Activated CD8-positive, alpha-beta T cell treated with anti-CD3 and anti-CD28 coated beads for 36 hours (primary cell): ENCODE results near the gene SEMA4D. TPM values are rescaled to one million over a fixed set of nuclear protein-coding genes. Genes with fewer than 3 reads are reported as not detected.

Experiments
- ATAC-seq: fragments of 200-7000 bp; cut with Tn5 transposase; one replicate; pipeline ENCODE4 v1.10.0; 2021; ENCODE audit warnings: mild to moderate bottlenecking, moderate library complexity
- CTCF ChIA-PET: fragments of 350-600 bp; sonication (Branson Sonifier 250); formaldehyde crosslinking; loops from one replicate; lab custom pipeline; 2021; ENCODE audit warnings: antibody characterized with exemption; lab: Charles Lee
- POLR2A ChIA-PET: fragments of 350-600 bp; sonication (Branson Sonifier 250); formaldehyde crosslinking; loops from one replicate; lab custom pipeline; 2021; ENCODE audit warnings: antibody characterized with exemption; lab: Charles Lee
- DNase-seq: peaks from one replicate; pipeline ENCODE4 v3.0.0-alpha.2; 2020
- H3K27ac Mint-ChIP-seq: one replicate; pipeline ENCODE4 v1.8.0; 2021; ENCODE audit warnings: mild to moderate bottlenecking, mixed read lengths
- H3K27me3 Mint-ChIP-seq: one replicate; pipeline ENCODE4 v1.8.0; 2021; ENCODE audit warnings: mixed read lengths
- H3K36me3 Mint-ChIP-seq: one replicate; pipeline ENCODE4 v1.8.0; 2021; ENCODE audit warnings: low read depth, mixed read lengths
- H3K4me1 Mint-ChIP-seq: one replicate; pipeline ENCODE4 v1.8.0; 2021; ENCODE audit warnings: low read depth, mixed read lengths
- H3K4me3 Mint-ChIP-seq: one replicate; pipeline ENCODE4 v1.8.0; 2021; ENCODE audit warnings: mild to moderate bottlenecking, moderate library complexity, mixed read lengths
- H3K9me3 Mint-ChIP-seq: one replicate; pipeline ENCODE4 v1.8.0; 2021; ENCODE audit warnings: mixed read lengths
- intact Hi-C: fragments of 100-400 bp; cut with micrococcal nuclease; formaldehyde crosslinking; loops from one replicate; pipeline ENCODE4 v1.10.0; 2022
- total RNA-seq, 2 experiments: library from RNA; stranded (reverse); gene quantifications; one replicate each; pipeline ENCODE4 v1.2.3, GENCODE V29; 2021
- TF ChIP-seq, protein P1 (sequence below): fragments of 200-600 bp; IDR thresholded peaks from one replicate; pipeline ENCODE4 v1.8.0; 2022; ENCODE audit warnings: antibody characterized with exemption, mild to moderate bottlenecking

The SEMA4D gene
- total RNA-seq, 2 experiments from 2014 or later: 290 to 317 TPM

DNA sequence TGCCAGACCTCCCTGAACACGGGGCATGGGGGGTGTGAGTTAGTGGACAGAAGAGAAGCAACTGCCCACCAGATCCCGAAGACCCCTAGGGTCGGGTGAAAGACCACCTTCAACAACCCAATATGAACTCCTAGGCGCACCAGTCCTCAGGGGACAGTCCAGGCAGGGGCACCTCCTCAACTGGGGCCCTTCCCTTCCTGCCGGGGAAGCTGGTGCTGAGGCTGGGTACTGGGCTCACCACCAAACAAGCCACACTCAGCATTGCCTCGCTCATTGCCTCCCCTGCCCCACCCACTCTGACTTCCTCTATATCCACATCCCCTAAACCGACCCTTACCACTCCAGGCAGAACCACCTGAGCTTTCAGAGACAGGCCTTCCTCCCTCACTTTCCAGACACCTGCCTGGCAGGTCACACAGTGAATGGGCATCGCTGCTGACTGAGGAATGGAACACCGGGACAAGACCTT, 42.5 kb downstream of the SEMA4D start:
- ChIA-PET POLR2A (interaction anchor here (1.2 to 5.0 kb wide), 8 partner anchors 10 to 144 kb away, joined by 3 to 33 read pairs (median 8); partner anchors contain the start of gene CKS2), CTCF (interaction anchor here (0.9 to 2.4 kb wide), 7 partner anchors 10 to 94 kb away, joined by 3 to 12 read pairs (median 7); no protein-coding TSS in a partner anchor)
- TF ChIP-seq, protein P1, sequence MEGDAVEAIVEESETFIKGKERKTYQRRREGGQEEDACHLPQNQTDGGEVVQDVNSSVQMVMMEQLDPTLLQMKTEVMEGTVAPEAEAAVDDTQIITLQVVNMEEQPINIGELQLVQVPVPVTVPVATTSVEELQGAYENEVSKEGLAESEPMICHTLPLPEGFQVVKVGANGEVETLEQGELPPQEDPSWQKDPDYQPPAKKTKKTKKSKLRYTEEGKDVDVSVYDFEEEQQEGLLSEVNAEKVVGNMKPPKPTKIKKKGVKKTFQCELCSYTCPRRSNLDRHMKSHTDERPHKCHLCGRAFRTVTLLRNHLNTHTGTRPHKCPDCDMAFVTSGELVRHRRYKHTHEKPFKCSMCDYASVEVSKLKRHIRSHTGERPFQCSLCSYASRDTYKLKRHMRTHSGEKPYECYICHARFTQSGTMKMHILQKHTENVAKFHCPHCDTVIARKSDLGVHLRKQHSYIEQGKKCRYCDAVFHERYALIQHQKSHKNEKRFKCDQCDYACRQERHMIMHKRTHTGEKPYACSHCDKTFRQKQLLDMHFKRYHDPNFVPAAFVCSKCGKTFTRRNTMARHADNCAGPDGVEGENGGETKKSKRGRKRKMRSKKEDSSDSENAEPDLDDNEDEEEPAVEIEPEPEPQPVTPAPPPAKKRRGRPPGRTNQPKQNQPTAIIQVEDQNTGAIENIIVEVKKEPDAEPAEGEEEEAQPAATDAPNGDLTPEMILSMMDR: no peak
- Mint-ChIP-seq H3K9me3 (no peaks in the 10 kb centered on the region), H3K27ac (peak overlapping the region; percentile 95), H3K4me1 (peaks cover 94% of the 10 kb centered on the region), H3K4me3 (peak overlapping the region; percentile 62), H3K36me3 (peaks cover 82% of the 10 kb centered on the region), H3K27me3 (no peaks in the 10 kb centered on the region)
- intact Hi-C loops: no loop called here
- ATAC-seq (peak; percentile 10), DNase-seq (peak; percentile 55)

DNA sequence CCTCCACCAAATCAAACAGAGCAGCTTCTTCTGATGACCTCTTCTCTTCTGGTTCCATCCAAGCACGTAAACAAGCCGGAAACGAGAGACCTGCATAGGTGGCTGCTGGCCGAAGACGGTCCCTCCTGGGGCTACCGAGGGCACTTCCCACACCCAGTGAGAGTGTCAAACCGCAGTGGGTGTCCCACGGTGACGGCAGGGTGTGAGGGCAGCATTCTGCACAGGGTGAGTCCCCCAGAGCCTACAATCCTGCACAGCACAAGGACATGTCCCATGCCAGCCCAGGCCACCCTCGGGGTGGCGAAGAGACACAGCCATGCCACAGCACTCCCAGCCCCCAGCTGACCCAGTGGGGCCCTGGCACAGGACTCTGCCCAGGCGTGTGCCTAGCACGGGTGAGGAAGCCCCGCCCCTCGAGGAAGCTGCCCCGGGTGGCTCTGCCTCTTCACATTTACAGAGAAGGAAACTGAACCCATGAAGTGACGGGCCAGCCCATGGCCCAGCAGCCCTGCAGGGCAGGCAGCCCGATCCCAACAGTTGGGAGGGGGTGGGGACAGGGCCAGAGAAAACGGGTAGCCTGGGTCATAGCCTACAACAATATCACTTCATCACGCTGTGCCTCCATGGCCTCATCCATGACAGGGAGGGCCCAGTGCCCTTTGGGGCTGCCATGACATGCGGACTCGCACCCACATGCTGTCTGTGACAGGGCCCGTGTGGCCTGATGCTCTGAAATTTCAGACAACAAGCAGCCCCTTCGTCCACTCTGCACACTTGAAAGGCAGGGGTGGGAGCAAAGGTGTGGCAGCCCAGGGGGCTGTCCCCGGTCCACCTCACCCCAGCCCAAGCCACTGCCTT, 43.2 kb downstream of the SEMA4D start:
- CTCF ChIA-PET: interaction anchor here (1.0 to 2.2 kb wide), 3 partner anchors 14 to 94 kb away, joined by 3 to 10 read pairs (median 4); no protein-coding TSS in a partner anchor
- DNase-seq: no peak
- no peak for ATAC-seq
- no peaks in the 10 kb centered on the region for H3K27me3 Mint-ChIP-seq
- peak overlapping the region; percentile 95 for H3K27ac Mint-ChIP-seq
- TF ChIP-seq, protein P1: no peak
- H3K9me3 Mint-ChIP-seq: no peaks in the 10 kb centered on the region
- POLR2A ChIA-PET: interaction anchor here (1.0 to 5.0 kb wide), 6 partner anchors 9 to 144 kb away, joined by 3 to 33 read pairs (median 4); partner anchors contain the start of gene CKS2
- H3K4me1 Mint-ChIP-seq: peaks cover 94% of the 10 kb centered on the region
- intact Hi-C loops: no loop called here
- H3K4me3 Mint-ChIP-seq: peak overlapping the region; percentile 62
- H3K36me3 Mint-ChIP-seq: peaks cover 78% of the 10 kb centered on the region

DNA sequence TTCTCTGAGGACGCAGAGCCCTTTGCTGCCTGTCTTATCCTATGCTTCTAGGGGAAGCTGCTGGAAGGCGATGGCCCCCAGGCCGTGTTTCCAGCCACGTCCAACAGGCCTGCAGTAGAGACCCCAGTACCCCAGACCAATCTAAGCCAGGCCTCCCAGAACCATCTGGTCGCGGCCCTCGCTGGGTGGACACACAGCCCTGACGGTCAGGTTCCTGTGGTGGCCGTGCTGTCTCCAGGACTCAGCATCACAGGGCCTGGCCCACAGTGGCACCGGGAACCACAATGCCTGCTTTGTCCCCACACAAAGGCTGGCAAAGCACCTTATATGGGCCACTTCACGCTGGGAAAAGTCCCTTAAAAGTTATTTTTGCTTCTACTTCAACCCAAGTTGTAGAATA, 44.5 kb downstream of the SEMA4D start:
- DNase-seq (no peak), ATAC-seq (no peak)
- no peaks in the 10 kb centered on the region for H3K9me3 Mint-ChIP-seq
- H3K27me3 Mint-ChIP-seq: no peaks in the 10 kb centered on the region
- intact Hi-C loops: no loop called here
- ChIA-PET CTCF (interaction anchor here (1.2 to 1.6 kb wide), 3 partner anchors 12 to 95 kb away, joined by 4 to 7 read pairs (median 6); no protein-coding TSS in a partner anchor), POLR2A (interaction anchor here (1.0 to 5.0 kb wide), 3 partner anchors 13 to 34 kb away, joined by 3 to 33 read pairs (median 4); no protein-coding TSS in a partner anchor)
- H3K27ac Mint-ChIP-seq: peak overlapping the region; percentile 95
- H3K36me3 Mint-ChIP-seq: peaks cover 83% of the 10 kb centered on the region
- no peak overlapping the region for H3K4me3 Mint-ChIP-seq
- TF ChIP-seq, protein P1: no peak
- peaks cover 94% of the 10 kb centered on the region for H3K4me1 Mint-ChIP-seq

DNA sequence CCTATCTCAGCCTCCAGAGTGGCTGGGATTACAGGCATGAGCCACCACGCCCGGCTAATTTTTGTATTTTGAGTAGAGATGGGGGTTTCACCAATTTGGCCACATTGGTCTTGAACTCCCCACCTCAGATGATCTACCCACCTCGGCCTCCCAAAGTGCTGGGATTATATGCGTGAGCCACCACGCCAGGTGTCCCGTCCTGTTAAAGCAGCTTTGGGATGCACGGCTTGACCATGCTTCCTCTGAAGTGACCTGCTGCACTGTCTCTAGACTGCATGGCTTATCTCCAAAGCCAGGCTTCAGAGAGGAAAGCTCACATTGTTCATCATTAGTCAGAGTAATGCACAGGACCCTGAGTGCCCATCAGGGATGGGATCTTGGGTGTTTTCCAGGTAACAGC, 45.4 kb downstream of the SEMA4D start:
- H3K27me3 Mint-ChIP-seq: no peaks in the 10 kb centered on the region
- no peaks in the 10 kb centered on the region for H3K9me3 Mint-ChIP-seq
- H3K4me3 Mint-ChIP-seq: no peak overlapping the region
- peak overlapping the region; percentile 95 for H3K27ac Mint-ChIP-seq
- peaks cover 79% of the 10 kb centered on the region for H3K36me3 Mint-ChIP-seq
- ChIA-PET POLR2A (interaction anchor here (0.6 to 2.1 kb wide), 5 partner anchors 8 to 25 kb away, joined by 3 to 7 read pairs (median 3); no protein-coding TSS in a partner anchor), CTCF (interaction anchor here (1.2 to 1.6 kb wide), 3 partner anchors 11 to 96 kb away, joined by 4 to 7 read pairs (median 6); no protein-coding TSS in a partner anchor)
- peaks cover 92% of the 10 kb centered on the region for H3K4me1 Mint-ChIP-seq
- intact Hi-C loops: no loop called here
- ATAC-seq: no peak
- TF ChIP-seq, protein P1: no peak
- DNase-seq: no peak
